Medulla oblongata (tissue), 1 donor: ENCODE measurements around the gene ETFDH.
"Not testable (repeated sequence)": the region's sequence is repeated elsewhere in the genome, so short reads cannot be mapped to it uniquely, and the experiment has no call there.

Source experiments
- DNase-seq: peaks from one replicate; pipeline ENCODE4 v3.0.0-alpha.2; 2015; ENCODE audit errors: extremely low spot score

Gene ETFDH

GRCh38 chr4:158678767-158679166, 6.7 kb downstream of the ETFDH start:
- no peak for DNase-seq

DNA sequence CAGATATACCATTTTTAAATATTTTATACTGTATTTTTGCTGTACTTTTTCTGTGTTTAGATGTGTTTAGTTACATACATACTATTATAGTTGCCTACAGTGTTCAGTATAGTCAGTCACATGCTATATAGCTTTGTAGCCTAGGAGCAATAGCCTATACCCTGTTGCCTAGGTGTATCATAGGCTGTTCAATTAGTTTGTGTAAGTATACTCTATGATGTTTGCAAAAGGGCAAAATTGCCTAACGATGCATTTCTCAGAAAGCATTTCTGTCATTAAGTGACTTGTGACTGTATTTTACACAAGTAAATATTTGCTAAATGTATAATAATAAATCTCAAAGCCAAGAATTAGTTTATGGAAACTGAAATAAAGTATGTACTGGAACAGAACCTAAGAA, 9.5 kb downstream of the ETFDH start:
- DNase-seq, result no peak

GRCh38 chr4:158682066-158682465, 10.0 kb downstream of the ETFDH start:
- no peak for DNase-seq

GRCh38 chr4:158688813-158689212, 16.7 kb downstream of the ETFDH start:
- no peak for DNase-seq

DNA sequence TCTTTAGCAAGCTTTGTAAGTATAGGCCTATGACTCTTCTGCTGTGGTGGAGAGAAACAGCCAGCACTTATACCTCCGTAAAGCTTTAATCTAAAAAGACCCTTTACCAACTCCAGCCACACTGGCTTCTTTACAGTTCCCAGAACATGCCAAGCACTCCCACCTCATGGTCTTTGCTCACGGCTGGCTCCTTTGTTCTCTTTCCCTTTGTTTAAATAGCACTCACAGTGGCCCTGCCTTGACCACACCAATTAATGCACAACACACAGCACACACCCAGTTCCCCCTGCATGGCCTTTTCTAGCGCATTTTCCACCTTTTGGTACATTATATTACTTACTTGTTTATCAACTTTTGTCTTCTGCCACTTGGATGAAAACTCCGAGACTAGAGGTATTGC, 32.2 kb downstream of the ETFDH start:
- DNase-seq, result no peak

DNA sequence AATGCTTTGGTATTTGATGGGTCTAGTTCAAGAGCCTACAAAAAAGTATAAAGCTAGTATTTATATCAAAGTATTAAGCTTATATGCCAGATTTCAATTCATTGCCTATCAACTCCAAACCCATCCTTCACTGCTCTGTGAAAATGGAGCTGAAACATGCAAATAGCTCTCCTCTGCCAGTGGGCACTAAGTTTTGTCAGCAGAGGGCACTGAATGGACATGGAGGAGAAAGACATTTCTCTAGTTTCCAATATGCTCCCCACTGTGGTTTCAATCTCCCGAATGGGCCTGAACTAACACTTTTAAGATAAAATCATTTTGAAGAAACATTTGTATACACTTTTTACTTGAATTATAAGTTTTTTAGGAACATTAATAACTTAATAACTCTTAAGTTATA, 38.7 kb downstream of the ETFDH start:
- no peak for DNase-seq

- not testable (repeated sequence) for DNase-seq
These were observed 40.5 kb downstream of the ETFDH start for GRCh38 chr4:158712622-158713021.

DNA sequence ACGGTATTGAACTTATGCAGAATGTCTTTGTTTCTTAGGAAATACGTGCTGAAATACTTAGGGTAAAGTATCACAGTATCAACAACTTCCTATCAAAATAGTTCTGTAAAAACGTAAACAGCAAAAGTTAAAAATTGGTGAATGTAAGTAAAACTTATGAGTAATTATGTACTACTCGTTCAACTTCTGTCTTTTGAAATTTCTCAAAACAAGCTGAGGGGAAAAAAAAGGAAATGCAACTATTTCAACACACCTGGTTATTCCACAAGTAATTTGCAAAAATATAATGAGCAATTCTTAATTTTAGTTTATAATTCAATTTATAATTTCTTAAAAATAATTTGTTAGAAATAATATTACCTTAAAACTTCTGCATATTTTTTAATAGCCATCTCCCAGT, 42.8 kb downstream of the ETFDH start:
- DNase-seq, result no peak

GRCh38 chr4:158715802-158716201, 43.7 kb downstream of the ETFDH start:
- no peak for DNase-seq

DNA sequence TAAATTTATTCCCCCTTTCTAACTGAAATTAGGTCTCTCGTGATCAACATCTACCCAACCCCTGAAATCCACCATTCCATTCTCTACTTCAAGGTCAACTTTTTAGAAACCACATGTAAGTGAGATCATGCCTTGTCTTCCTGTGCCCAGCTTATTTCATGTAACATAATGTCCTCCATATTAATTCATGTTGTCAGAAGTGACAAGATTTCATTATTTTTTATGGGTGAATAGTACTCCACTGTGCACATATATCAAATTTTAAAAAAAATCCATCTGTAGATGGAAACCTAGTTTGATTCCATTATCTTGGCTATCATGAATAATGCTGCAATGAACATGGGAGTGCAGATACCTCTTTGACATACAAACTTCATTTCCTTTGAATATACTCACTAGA, 49.6 kb downstream of the ETFDH start:
- DNase-seq, result no peak

GRCh38 chr4:158722291-158722916, 50.3 kb downstream of the ETFDH start:
- peak; percentile 57 for DNase-seq

GRCh38 chr4:158722917-158723793, 51.1 kb downstream of the ETFDH start, which contains the start of gene PPID:
Gene PPID, minus strand, starts transcription at chr4:158723396. Its CDS starts 108 bp downstream, at chr4:158723288.
- peak; percentile 87 for DNase-seq

GRCh38 chr4:158724637-158725036, 52.5 kb downstream of the ETFDH start:
- no peak for DNase-seq

- DNase-seq, result no peak
These were observed 54.5 kb downstream of the ETFDH start for GRCh38 chr4:158726633-158727032.

DNA sequence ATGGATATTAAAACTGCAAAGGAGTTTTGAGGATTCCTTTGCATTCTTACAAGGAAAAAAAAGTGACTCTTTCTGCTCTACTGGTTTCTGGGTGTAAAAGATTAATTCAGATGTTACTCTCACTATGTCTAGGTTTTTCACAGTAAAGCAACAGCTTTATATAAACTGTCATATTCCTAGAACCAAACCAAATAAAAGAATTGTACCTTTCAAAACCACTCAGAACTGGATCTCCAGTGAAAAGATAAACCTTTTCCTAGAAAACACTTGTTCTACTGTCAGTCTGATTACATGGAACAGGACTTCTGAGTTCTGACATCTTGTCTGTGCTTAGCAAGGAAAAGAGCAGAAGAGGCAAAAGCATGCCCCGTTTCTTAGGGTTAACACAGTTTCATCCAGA, 56.1 kb downstream of the ETFDH start:
- DNase-seq, result no peak

DNA sequence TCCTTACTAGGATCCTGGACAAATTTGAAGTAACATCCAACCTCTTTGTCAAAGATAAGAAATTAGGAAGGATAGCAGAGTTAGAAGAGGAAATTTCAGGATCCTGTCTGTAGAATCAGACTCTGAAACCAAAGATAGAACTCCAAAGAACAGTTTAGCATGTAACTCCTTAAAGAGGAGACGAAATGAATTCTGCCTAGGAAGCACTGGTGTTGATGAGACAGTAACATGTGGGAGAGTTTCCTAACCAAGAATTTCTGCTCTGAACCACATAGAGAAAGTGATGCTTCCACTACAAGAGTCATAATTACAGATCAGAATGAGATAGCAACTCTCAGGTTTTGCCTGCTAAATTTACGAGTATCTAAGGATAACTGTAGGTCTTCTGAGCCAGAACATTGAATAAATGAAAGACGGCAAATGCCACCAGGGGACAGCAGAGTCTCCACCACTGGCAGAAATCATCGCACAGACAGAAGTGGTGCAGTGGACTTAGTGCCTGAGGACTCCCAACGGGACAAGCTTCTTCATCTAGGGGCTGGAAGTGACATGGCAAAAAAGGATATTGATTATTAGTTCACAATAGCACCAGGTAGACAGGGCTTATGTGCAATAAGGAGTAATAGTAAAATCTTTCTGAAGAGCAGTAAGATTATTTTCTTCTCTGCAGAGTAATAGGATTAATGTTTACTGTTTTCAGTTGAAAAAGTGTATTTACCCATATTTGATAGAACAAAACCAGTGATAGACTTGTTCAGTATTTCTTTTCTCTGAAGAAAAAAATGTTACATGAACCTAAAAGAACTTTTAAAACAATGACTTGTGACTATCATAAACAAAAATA, 57.8 kb downstream of the ETFDH start:
- DNase-seq, result peak; percentile 89

DNA sequence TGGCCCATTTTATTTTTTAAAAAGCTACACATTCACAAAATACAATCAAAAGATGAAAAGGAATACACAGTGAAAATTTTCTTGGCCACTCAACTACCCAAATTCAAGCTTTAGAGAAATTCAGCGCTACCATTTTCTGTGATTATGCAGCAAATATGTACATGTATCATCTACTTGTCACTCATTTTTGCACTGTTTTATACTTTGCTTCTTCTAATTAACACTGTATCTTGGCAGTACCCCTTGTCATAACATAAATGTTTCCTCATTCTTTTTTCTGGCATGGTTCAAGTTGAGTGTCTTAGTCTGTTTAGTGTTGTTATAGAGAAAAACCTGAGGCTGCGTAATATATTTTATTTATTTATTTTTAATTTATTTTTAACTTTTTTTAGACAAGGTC, 66.8 kb downstream of the ETFDH start:
- DNase-seq, result no peak

DNA sequence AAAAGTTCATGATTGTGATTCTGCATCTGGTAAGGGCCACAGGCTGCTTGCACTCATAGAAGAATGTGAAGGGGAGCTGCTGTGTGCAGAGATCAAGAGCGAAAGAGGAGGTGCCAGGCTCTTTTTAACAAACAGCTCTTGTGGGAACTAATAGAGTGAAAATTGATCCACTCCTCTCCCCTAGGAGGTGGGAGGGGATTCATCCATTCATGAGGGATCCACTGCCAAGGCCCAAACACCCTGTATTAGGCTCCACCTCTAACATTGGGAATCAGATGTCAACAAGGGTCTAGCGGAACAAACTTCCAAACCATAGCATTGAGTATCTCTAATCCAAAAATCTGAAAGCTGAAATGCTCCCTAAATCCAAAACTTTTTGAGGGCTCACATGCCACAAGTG, 67.5 kb downstream of the ETFDH start:
- DNase-seq, result no peak

- no peak for DNase-seq
These were observed 69.4 kb downstream of the ETFDH start for GRCh38 chr4:158741326-158742021.

- DNase-seq, result not testable (repeated sequence)
These were observed 74.4 kb downstream of the ETFDH start for GRCh38 chr4:158746537-158746936.

- DNase-seq, result no peak
These were observed 78.3 kb downstream of the ETFDH start for GRCh38 chr4:158750379-158750778.
